Liver (tissue), 9 donors: ENCODE data around the gene RASL11B. TPM values are rescaled to one million over a fixed set of nuclear protein-coding genes. Genes with fewer than 3 reads are reported as not detected.

Experiments used
- DNase-seq: peaks from one replicate; pipeline ENCODE4 v3.0.0-alpha.2; 2017; ENCODE audit warnings: low spot score
- H3K27ac ChIP-seq, 2 donors: one replicate each; pipeline ENCODE4 v1.7.0; 2013; ENCODE audit warnings: inconsistent platforms in 2 of 2, low read length in 2 of 2, control low read depth in 1 of 2, low read depth in 1 of 2, mild to moderate bottlenecking in 1 of 2
- H3K27me3 ChIP-seq, 4 donors: one replicate each; pipeline versions ENCODE4 v1.6.1 to v1.7.0; 2013; ENCODE audit warnings: low read length in 3 of 4, inconsistent platforms in 1 of 4, mild to moderate bottlenecking in 1 of 4, moderate library complexity in 1 of 4; ENCODE audit not compliant: control insufficient read depth in 4 of 4, insufficient read depth in 4 of 4
- H3K36me3 ChIP-seq, 4 donors: one replicate each; pipeline versions ENCODE4 v1.6.1 to v1.7.0; 2013; ENCODE audit warnings: low read length in 3 of 4, mild to moderate bottlenecking in 3 of 4, low read depth in 1 of 4, moderate library complexity in 1 of 4; ENCODE audit not compliant: control insufficient read depth in 4 of 4, insufficient read depth in 3 of 4
- H3K4me1 ChIP-seq, 4 donors: one replicate each; pipeline versions ENCODE4 v1.6.1 to v1.7.0; 2013; ENCODE audit warnings: low read length in 3 of 4, mild to moderate bottlenecking in 3 of 4, moderate library complexity in 1 of 4; ENCODE audit not compliant: control insufficient read depth in 4 of 4, insufficient read depth in 4 of 4
- H3K4me3 ChIP-seq, 3 donors: one replicate each; pipeline versions ENCODE4 v1.6.1 to v1.7.0; 2013; ENCODE audit warnings: low read length in 3 of 3, control low read depth in 1 of 3, low read depth in 1 of 3, mild to moderate bottlenecking in 1 of 3
- H3K9ac ChIP-seq, 2 donors: one replicate each; pipeline ENCODE4 v1.7.0; 2013; ENCODE audit warnings: low read length in 2 of 2, mild to moderate bottlenecking in 2 of 2, moderate library complexity in 2 of 2, control low read depth in 1 of 2, low read depth in 1 of 2
- H3K9me3 ChIP-seq, 4 donors: one replicate each; pipeline versions ENCODE4 v1.6.1 to v1.7.0; 2013; ENCODE audit warnings: low read length in 3 of 4; ENCODE audit not compliant: control insufficient read depth in 4 of 4
- ATF3 ChIP-seq: IDR thresholded peaks from 2 replicates; pipeline ENCODE4 v1.6.1; 2016; ENCODE audit warnings: antibody characterized with exemption
- CTCF ChIP-seq: fragments of 150-350 bp; IDR thresholded peaks from 2 replicates; pipeline ENCODE4 v1.5.1; 2017; ENCODE audit warnings: improper control_type of control experiment, low read depth, low read length; ENCODE audit not compliant: missing input control
- EGR1 ChIP-seq, 2 donors: IDR thresholded peaks; 2 replicates each; pipeline ENCODE4 v1.6.1; 2016 to 2018; ENCODE audit warnings: antibody characterized with exemption in 2 of 2, low read depth in 2 of 2
- FOXA1 ChIP-seq: IDR thresholded peaks from 2 replicates; pipeline ENCODE4 v1.6.1; 2016; ENCODE audit warnings: antibody characterized with exemption
- FOXA2 ChIP-seq: IDR thresholded peaks from 2 replicates; pipeline ENCODE4 v1.6.1; 2016; ENCODE audit warnings: antibody characterized with exemption
- GABPA ChIP-seq, 2 donors: IDR thresholded peaks in 1 of 2; conservative IDR thresholded peaks in 1 of 2; 2 replicates each; pipeline ENCODE4 v1.6.1; 2016; ENCODE audit warnings: antibody characterized with exemption in 2 of 2, mild to moderate bottlenecking in 1 of 2, moderate library complexity in 1 of 2
- HNF4A ChIP-seq, 2 donors: conservative IDR thresholded peaks; 2 replicates each; pipeline ENCODE4 v1.6.1; 2016; ENCODE audit warnings: antibody characterized with exemption in 2 of 2, mild to moderate bottlenecking in 2 of 2
- HNF4G ChIP-seq: IDR thresholded peaks from 2 replicates; pipeline ENCODE4 v1.6.1; 2016; ENCODE audit warnings: antibody characterized with exemption
- JUND ChIP-seq, 2 donors: IDR thresholded peaks; 2 replicates each; pipeline ENCODE4 v1.6.1; 2016; ENCODE audit warnings: antibody characterized with exemption in 2 of 2
- MAX ChIP-seq: IDR thresholded peaks from 2 replicates; pipeline ENCODE4 v1.6.1; 2016; ENCODE audit warnings: antibody characterized with exemption
- NR2F2 ChIP-seq: IDR thresholded peaks from 2 replicates; pipeline ENCODE4 v1.6.1; 2016; ENCODE audit warnings: antibody characterized with exemption
- RAD21 ChIP-seq, 2 donors: IDR thresholded peaks; 2 replicates each; pipeline ENCODE4 v1.6.1; 2016; ENCODE audit warnings: antibody characterized with exemption in 2 of 2, mild to moderate bottlenecking in 2 of 2
- REST ChIP-seq: IDR thresholded peaks from 2 replicates; pipeline ENCODE4 v1.6.1; 2016; ENCODE audit warnings: antibody characterized with exemption, mild to moderate bottlenecking
- RXRA ChIP-seq, 2 donors: IDR thresholded peaks; 2 replicates each; pipeline ENCODE4 v1.6.1; 2017 to 2018; ENCODE audit warnings: antibody characterized with exemption in 2 of 2, mild to moderate bottlenecking in 1 of 2
- SP1 ChIP-seq: IDR thresholded peaks from 2 replicates; pipeline ENCODE4 v1.6.1; 2018; ENCODE audit warnings: antibody characterized with exemption, mild to moderate bottlenecking
- TAF1 ChIP-seq: conservative IDR thresholded peaks from 2 replicates; pipeline ENCODE4 v1.6.1; 2016; ENCODE audit warnings: antibody characterized with exemption, mild to moderate bottlenecking
- YY1 ChIP-seq: IDR thresholded peaks from 2 replicates; pipeline ENCODE4 v1.6.1; 2016; ENCODE audit warnings: antibody characterized with exemption, mild to moderate bottlenecking
- ZBTB33 ChIP-seq: IDR thresholded peaks from 2 replicates; pipeline ENCODE4 v1.6.1; 2016; ENCODE audit warnings: antibody characterized with exemption
- WGBS: extraction: QIAGEN DNeasy Blood & Tissue Kit; methylation state at CpG from one replicate; pipeline ENCODE4 v1.1.7; 2013; 5-methylcytosine and 5-hydroxymethylcytosine counted together
- polyA plus RNA-seq, 2 donors: library from polyadenylated mRNA; stranded (reverse) in 1 of 2; unstranded in 1 of 2; fragments of 200-250 nt in 1 of 2; fragments of >200 nt in 1 of 2; fragmentation: Nextera tagmentation in 1 of 2; extraction: Ambion mirVana in 1 of 2; gene quantifications; one replicate each; pipeline versions ENCODE4 v1.2.1 to v1.2.3, GENCODE V29; 2013 to 2015
- total RNA-seq, 2 donors: library from RNA; depleted of rRNA; stranded (reverse); fragments of >200 nt; gene quantifications; one replicate each; pipeline ENCODE4 v1.2.3, GENCODE V29; 2014
- donor health status: healthy.
- donor health status: healthy.
- donor health status: healthy.
- donor health status: healthy.
- donor health status: healthy.

RASL11B gene
- total and polyA plus RNA-seq, 4 donors = 0.19 to 1.0 (median 0.61) TPM

GRCh38 chr4:52892880-52893279 lies 30.8 kb downstream of the RASL11B start:
- no peaks in the 10 kb centered on the region for H3K4me1 ChIP-seq
- no peak overlapping the region for H3K9ac ChIP-seq
- TF ChIP-seq ATF3 = no peak
- TF ChIP-seq RAD21 (IDR thresholded peaks at IDR 0.05) = no peak
- no peak for TF ChIP-seq HNF4G
- TF ChIP-seq ZBTB33 = no peak
- TF ChIP-seq FOXA1 = no peak
- no peak for TF ChIP-seq YY1
- no peak for TF ChIP-seq FOXA2
- TF ChIP-seq GABPA (IDR thresholded peaks at IDR 0.05 in 1 of 2, conservative IDR thresholded peaks at IDR 0.05 in 1 of 2) = no peak
- no peak for TF ChIP-seq MAX
- TF ChIP-seq SP1 = no peak
- no peak for TF ChIP-seq RXRA (IDR thresholded peaks at IDR 0.05)
- TF ChIP-seq EGR1 (IDR thresholded peaks at IDR 0.05; ENCODE audit: low read depth in 2 of 2) = no peak
- no peak for TF ChIP-seq REST
- TF ChIP-seq CTCF = no peak
- no peak for TF ChIP-seq NR2F2
- TF ChIP-seq TAF1 = no peak
- TF ChIP-seq JUND (IDR thresholded peaks at IDR 0.05) = no peak
- no peak for TF ChIP-seq HNF4A (conservative IDR thresholded peaks at IDR 0.05)
- 92% methylated on average over 3 of the region's 3 CpGs for WGBS
- H3K27ac ChIP-seq = no peak overlapping the region
- H3K4me3 ChIP-seq = no peak overlapping the region
- no peaks in the 10 kb centered on the region for H3K27me3 ChIP-seq
- no peaks in the 10 kb centered on the region for H3K36me3 ChIP-seq
- H3K9me3 ChIP-seq = no peaks in the 10 kb centered on the region
- no peak for DNase-seq

- H3K27me3 ChIP-seq = no peaks in the 10 kb centered on the region
Observed at GRCh38 chr4:52894443-52894842, 32.3 kb downstream of the RASL11B start.

More at GRCh38 chr4:52894443-52894842, 32.3 kb downstream of the RASL11B start:
- no peak for TF ChIP-seq HNF4G
- no peak for TF ChIP-seq NR2F2
- TF ChIP-seq HNF4A (conservative IDR thresholded peaks at IDR 0.05) = no peak
- no peak for TF ChIP-seq GABPA (IDR thresholded peaks at IDR 0.05 in 1 of 2, conservative IDR thresholded peaks at IDR 0.05 in 1 of 2)
- no peak for TF ChIP-seq ZBTB33
- TF ChIP-seq REST = no peak
- TF ChIP-seq FOXA1 = no peak
- TF ChIP-seq JUND (IDR thresholded peaks at IDR 0.05) = no peak
- no peak for TF ChIP-seq ATF3
- H3K27ac ChIP-seq = no peak overlapping the region
- no peaks in the 10 kb centered on the region for H3K4me1 ChIP-seq
- H3K9me3 ChIP-seq = no peaks in the 10 kb centered on the region
- WGBS = 93% methylated on average over 1 of the region's 1 CpG
- no peak overlapping the region for H3K4me3 ChIP-seq
- no peaks in the 10 kb centered on the region for H3K36me3 ChIP-seq
- DNase-seq = no peak
- no peak overlapping the region for H3K9ac ChIP-seq
